Trophoblast cell (in vitro differentiated cells and primary cell): Measurements from ENCODE around the gene PRKAR1B.

Source experiments
- DNase-seq, 2 donors: peaks; one replicate each; pipeline ENCODE4 v3.0.0-alpha.2; 2016
- H2AFZ ChIP-seq: 2 replicates; pipeline ENCODE4 v1.6.1; 2013; ENCODE audit warnings: low read length, moderate library complexity, mild to moderate bottlenecking; ENCODE audit not compliant: insufficient read depth, poor library complexity
- H2AK5ac ChIP-seq: 2 replicates; pipeline ENCODE4 v1.6.1; 2013; ENCODE audit warnings: mild to moderate bottlenecking, low read length
- H2BK120ac ChIP-seq: 2 replicates; pipeline ENCODE4 v1.6.1; 2013; ENCODE audit warnings: low read length, mild to moderate bottlenecking, moderate library complexity; ENCODE audit not compliant: insufficient read depth, poor library complexity
- H2BK12ac ChIP-seq: 2 replicates; pipeline ENCODE4 v1.6.1; 2013; ENCODE audit warnings: mild to moderate bottlenecking, low read length, moderate library complexity
- H2BK5ac ChIP-seq: 2 replicates; pipeline ENCODE4 v1.6.1; 2013; ENCODE audit warnings: low read length, low read depth, moderate library complexity, mild to moderate bottlenecking; ENCODE audit not compliant: poor library complexity
- H3K14ac ChIP-seq: 2 replicates; pipeline ENCODE4 v1.6.1; 2013; ENCODE audit warnings: mild to moderate bottlenecking, low read length
- H3K18ac ChIP-seq: 2 replicates; pipeline ENCODE4 v1.6.1; 2013; ENCODE audit warnings: mild to moderate bottlenecking, low read length
- H3K23ac ChIP-seq: 2 replicates; pipeline ENCODE4 v1.6.1; 2013; ENCODE audit warnings: low read length
- H3K27ac ChIP-seq: 2 replicates; pipeline ENCODE4 v1.5.1; 2013; ENCODE audit warnings: low read depth, mild to moderate bottlenecking, inconsistent platforms, low read length, moderate library complexity
- H3K27me3 ChIP-seq: 2 replicates; pipeline ENCODE4 v1.6.1; 2013; ENCODE audit warnings: inconsistent platforms, mild to moderate bottlenecking, low read length, moderate library complexity; ENCODE audit not compliant: insufficient read depth
- H3K36me3 ChIP-seq, 2 experiments: 1 replicate in 1 of 2; 2 replicates in 1 of 2; pipeline ENCODE4 v1.6.1; 2013; ENCODE audit warnings: low read length in 2 of 2, mild to moderate bottlenecking in 2 of 2, moderate library complexity in 1 of 2; ENCODE audit not compliant: insufficient read depth in 2 of 2, control insufficient read depth in 1 of 2
- H3K4ac ChIP-seq: 2 replicates; pipeline ENCODE4 v1.6.1; 2013; ENCODE audit warnings: low read depth, mild to moderate bottlenecking, low read length, moderate library complexity
- H3K4me1 ChIP-seq, 2 experiments: 1 replicate in 1 of 2; 2 replicates in 1 of 2; pipeline ENCODE4 v1.6.1; 2013; ENCODE audit warnings: low read length in 2 of 2, mild to moderate bottlenecking in 2 of 2, moderate library complexity in 1 of 2; ENCODE audit not compliant: insufficient read depth in 2 of 2, control insufficient read depth in 1 of 2
- H3K4me2 ChIP-seq: 2 replicates; pipeline ENCODE4 v1.6.1; 2013; ENCODE audit warnings: inconsistent platforms, mild to moderate bottlenecking, low read length, moderate library complexity
- H3K4me3 ChIP-seq: 2 replicates; pipeline ENCODE4 v1.5.1; 2013; ENCODE audit warnings: mild to moderate bottlenecking, low read depth, low read length, inconsistent platforms
- H3K79me1 ChIP-seq: one replicate; pipeline ENCODE4 v1.6.1; 2013; ENCODE audit warnings: low read length
- H3K79me2 ChIP-seq: 2 replicates; pipeline ENCODE4 v1.6.1; 2013; ENCODE audit warnings: low read length, mild to moderate bottlenecking; ENCODE audit not compliant: control insufficient read depth, insufficient read depth, poor library complexity
- H3K9ac ChIP-seq: 2 replicates; pipeline ENCODE4 v1.6.1; 2013; ENCODE audit warnings: mild to moderate bottlenecking, low read length
- H3K9me3 ChIP-seq: 2 replicates; pipeline ENCODE4 v1.6.1; 2013; ENCODE audit warnings: low read depth, mild to moderate bottlenecking, control low read depth, inconsistent platforms, low read length; ENCODE audit not compliant: insufficient read depth
- H4K12ac ChIP-seq: 2 replicates; pipeline ENCODE4 v1.6.1; 2013; ENCODE audit warnings: low read depth, mild to moderate bottlenecking, low read length, moderate library complexity
- H4K8ac ChIP-seq: 2 replicates; pipeline ENCODE4 v1.6.1; 2013; ENCODE audit warnings: low read depth, mild to moderate bottlenecking, low read length, moderate library complexity
- H4K91ac ChIP-seq: one replicate; pipeline ENCODE4 v1.6.1; 2013; ENCODE audit warnings: low read depth, mild to moderate bottlenecking, low read length, moderate library complexity
- WGBS: extraction: QIAGEN DNeasy Blood & Tissue Kit; methylation state at CpG from one replicate; pipeline ENCODE4 v1.1.7; 2013; ENCODE audit warnings: missing lambda C conversion rate; ENCODE audit not compliant: insufficient read length, insufficient coverage; ENCODE audit errors: extremely low coverage; 5-methylcytosine and 5-hydroxymethylcytosine counted together

Gene PRKAR1B

DNA sequence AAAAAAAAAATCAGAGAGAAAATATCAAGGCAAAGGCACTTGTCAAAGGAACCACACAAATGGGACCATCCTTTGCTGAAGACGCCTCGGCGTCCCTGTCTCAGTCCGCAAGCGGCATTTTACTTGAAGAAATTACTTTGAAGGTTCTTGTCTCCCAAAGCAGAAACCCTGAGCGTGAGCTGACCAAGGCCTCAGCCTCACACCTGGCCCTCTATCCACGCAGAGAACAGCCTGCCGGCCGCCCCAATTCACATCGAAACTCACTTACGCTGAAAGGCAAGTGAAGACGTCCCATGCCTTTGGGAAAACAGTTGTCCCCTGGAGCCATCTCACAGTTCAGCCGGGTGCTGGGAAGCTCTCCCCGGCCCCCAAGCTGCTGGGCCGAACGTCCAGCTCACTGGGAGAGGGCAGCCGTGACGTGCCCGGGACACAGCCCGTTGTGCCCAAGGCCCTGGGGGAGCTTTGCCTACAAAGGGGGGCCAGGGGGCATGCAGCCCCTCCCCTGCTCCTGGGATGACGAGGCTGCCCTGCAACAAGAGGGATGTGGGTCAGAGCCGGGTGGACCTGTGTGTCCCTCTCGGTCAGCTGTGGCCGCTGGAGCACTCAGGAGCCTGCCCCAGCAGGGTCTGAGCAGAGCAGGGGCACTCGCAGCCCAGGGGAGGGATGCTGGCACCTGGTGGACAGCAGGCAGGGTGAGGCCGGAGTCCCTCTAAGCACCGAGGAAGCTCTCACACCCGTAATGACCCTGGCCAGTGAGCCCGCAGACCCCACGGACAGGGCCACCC lies 157.8 kb downstream of the PRKAR1B start:
- no peak overlapping the region for H2AFZ ChIP-seq
- H3K79me1 ChIP-seq, result no peaks in the 10 kb centered on the region
- H2BK12ac ChIP-seq, result no peak overlapping the region
- H3K27me3 ChIP-seq, result no peaks in the 10 kb centered on the region
- no peak overlapping the region for H3K23ac ChIP-seq
- H3K18ac ChIP-seq, result no peak overlapping the region
- no peak overlapping the region for H3K4me3 ChIP-seq
- WGBS, result no CpG with 5 or more reads among the region's 30 CpGs
- no peak for DNase-seq
- H3K9ac ChIP-seq, result no peak overlapping the region
- no peak overlapping the region for H4K8ac ChIP-seq
- H3K14ac ChIP-seq, result no peak overlapping the region
- H4K91ac ChIP-seq, result no peak overlapping the region
- no peaks in the 10 kb centered on the region for H3K79me2 ChIP-seq
- H3K4me2 ChIP-seq, result no peak overlapping the region
- no peak overlapping the region for H2BK120ac ChIP-seq
- no peak overlapping the region for H3K4ac ChIP-seq
- H4K12ac ChIP-seq, result no peak overlapping the region
- H3K4me1 ChIP-seq, result no peaks in the 10 kb centered on the region
- no peak overlapping the region for H2BK5ac ChIP-seq
- H3K27ac ChIP-seq, result no peak overlapping the region
- H3K9me3 ChIP-seq, result peaks cover 2% of the 10 kb centered on the region
- no peak overlapping the region for H2AK5ac ChIP-seq
- no peaks in the 10 kb centered on the region for H3K36me3 ChIP-seq

DNA sequence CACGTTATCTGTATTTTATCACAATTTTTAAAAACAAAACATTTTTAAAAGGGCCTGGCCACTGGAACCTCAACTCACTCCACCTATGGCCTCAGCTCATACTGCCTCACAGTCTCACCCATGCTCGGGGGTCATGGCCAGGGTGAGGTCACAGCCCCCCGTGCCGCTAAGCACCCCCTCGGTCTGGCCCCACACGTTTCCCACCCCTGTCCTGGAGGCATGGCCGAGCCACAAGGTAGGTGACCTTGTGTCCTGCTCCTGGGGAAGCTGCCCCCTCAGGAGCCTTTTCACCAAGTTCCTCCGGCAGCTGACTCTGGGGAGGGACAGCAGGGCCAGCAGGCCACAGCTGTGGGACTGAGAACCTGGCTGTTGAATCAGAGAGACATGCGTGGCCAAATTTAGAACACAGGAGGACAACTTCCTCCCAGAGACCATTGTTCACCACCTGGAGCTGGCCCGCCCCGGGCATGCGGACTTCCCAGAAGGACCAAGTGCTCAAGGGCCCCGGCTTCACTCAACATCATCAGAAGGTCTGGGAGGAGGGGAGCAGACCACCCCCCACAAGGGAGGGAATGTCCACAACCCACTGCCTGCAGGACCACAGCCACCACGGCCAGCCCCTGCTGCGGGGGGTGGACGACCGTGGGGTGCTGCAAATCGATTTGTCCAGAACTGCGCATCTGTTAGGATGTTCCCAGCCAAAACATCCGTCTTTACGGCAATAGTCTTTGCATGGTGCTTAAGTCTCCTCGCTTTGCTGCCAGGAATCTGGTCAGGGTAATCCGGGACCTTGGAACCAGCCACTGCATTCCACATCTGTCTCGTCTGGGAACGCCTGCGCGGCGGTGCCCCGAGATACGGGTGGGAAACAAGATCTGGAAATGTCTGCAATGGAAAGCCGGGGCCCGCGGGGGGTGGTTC lies 158.8 kb downstream of the PRKAR1B start:
- no peak overlapping the region for H3K23ac ChIP-seq
- no peak overlapping the region for H4K8ac ChIP-seq
- no peaks in the 10 kb centered on the region for H3K79me2 ChIP-seq

GRCh38 chr7:567305-567883 lies 159.7 kb downstream of the PRKAR1B start:
- H3K27me3 ChIP-seq, result no peaks in the 10 kb centered on the region
- H3K27ac ChIP-seq, result no peak overlapping the region
- H3K4me1 ChIP-seq, result no peaks in the 10 kb centered on the region
- H3K36me3 ChIP-seq, result peaks cover 0 to 3% of the 10 kb centered on the region in 2 experiments
- H4K91ac ChIP-seq, result no peak overlapping the region
- no peak overlapping the region for H3K4ac ChIP-seq
- no peak overlapping the region for H2BK120ac ChIP-seq
- no peak overlapping the region for H2AK5ac ChIP-seq
- H2BK12ac ChIP-seq, result no peak overlapping the region
- H3K79me1 ChIP-seq, result no peaks in the 10 kb centered on the region
- no peak overlapping the region for H2BK5ac ChIP-seq
- no CpG with 5 or more reads among the region's 3 CpGs for WGBS
- H3K18ac ChIP-seq, result no peak overlapping the region
- H2AFZ ChIP-seq, result no peak overlapping the region
- peaks cover 5% of the 10 kb centered on the region for H3K9me3 ChIP-seq
- no peak overlapping the region for H3K14ac ChIP-seq
- no peak overlapping the region for H3K9ac ChIP-seq
- H3K4me3 ChIP-seq, result no peak overlapping the region
- H4K8ac ChIP-seq, result no peak overlapping the region
- no peak overlapping the region for H4K12ac ChIP-seq
- no peak overlapping the region for H3K23ac ChIP-seq
- H3K4me2 ChIP-seq, result no peak overlapping the region
- no peaks in the 10 kb centered on the region for H3K79me2 ChIP-seq
- no peak for DNase-seq

More for the DNA sequence above, 158.8 kb downstream of the PRKAR1B start:
- H4K91ac ChIP-seq, result no peak overlapping the region
- no peak overlapping the region for H3K4me2 ChIP-seq
- no peak overlapping the region for H2AFZ ChIP-seq
- WGBS, result no CpG with 5 or more reads among the region's 33 CpGs
- H3K4ac ChIP-seq, result no peak overlapping the region
- no peak for DNase-seq
- H3K9me3 ChIP-seq, result peaks cover 5% of the 10 kb centered on the region
- H3K18ac ChIP-seq, result no peak overlapping the region
- H3K14ac ChIP-seq, result no peak overlapping the region
- no peak overlapping the region for H2AK5ac ChIP-seq
- no peak overlapping the region for H2BK120ac ChIP-seq
- no peak overlapping the region for H3K27ac ChIP-seq
- H3K36me3 ChIP-seq, result peaks cover 0 to 3% of the 10 kb centered on the region in 2 experiments
- no peak overlapping the region for H3K9ac ChIP-seq
- H2BK5ac ChIP-seq, result no peak overlapping the region
- H3K4me1 ChIP-seq, result no peaks in the 10 kb centered on the region
- H2BK12ac ChIP-seq, result no peak overlapping the region
- H4K12ac ChIP-seq, result no peak overlapping the region
- H3K79me1 ChIP-seq, result no peaks in the 10 kb centered on the region
- H3K4me3 ChIP-seq, result no peak overlapping the region
- no peaks in the 10 kb centered on the region for H3K27me3 ChIP-seq

- DNase-seq, result no peak
- H3K4me1 ChIP-seq, result no peaks in the 10 kb centered on the region
- H3K23ac ChIP-seq, result no peak overlapping the region
- no peak overlapping the region for H3K18ac ChIP-seq
- no peak overlapping the region for H3K4me2 ChIP-seq
- H3K9me3 ChIP-seq, result peaks cover 5% of the 10 kb centered on the region
- H3K4me3 ChIP-seq, result no peak overlapping the region
- H3K4ac ChIP-seq, result no peak overlapping the region
- H2AK5ac ChIP-seq, result no peak overlapping the region
- H3K79me2 ChIP-seq, result no peaks in the 10 kb centered on the region
- WGBS, result no CpG with 5 or more reads among the region's 1 CpG
- no peak overlapping the region for H4K8ac ChIP-seq
- no peak overlapping the region for H4K12ac ChIP-seq
- H3K27me3 ChIP-seq, result no peaks in the 10 kb centered on the region
- no peak overlapping the region for H3K9ac ChIP-seq
- no peaks in the 10 kb centered on the region for H3K79me1 ChIP-seq
- H3K27ac ChIP-seq, result no peak overlapping the region
- H3K14ac ChIP-seq, result no peak overlapping the region
- H4K91ac ChIP-seq, result no peak overlapping the region
- H2BK12ac ChIP-seq, result no peak overlapping the region
- no peak overlapping the region for H2BK5ac ChIP-seq
- H2AFZ ChIP-seq, result no peak overlapping the region
- no peak overlapping the region for H2BK120ac ChIP-seq
- peaks cover 0 to 3% of the 10 kb centered on the region in 2 experiments for H3K36me3 ChIP-seq
Measured at GRCh38 chr7:566100-566499, 161.0 kb downstream of the PRKAR1B start.
